ENCODE data around the gene ADAMTS9.

DNA sequence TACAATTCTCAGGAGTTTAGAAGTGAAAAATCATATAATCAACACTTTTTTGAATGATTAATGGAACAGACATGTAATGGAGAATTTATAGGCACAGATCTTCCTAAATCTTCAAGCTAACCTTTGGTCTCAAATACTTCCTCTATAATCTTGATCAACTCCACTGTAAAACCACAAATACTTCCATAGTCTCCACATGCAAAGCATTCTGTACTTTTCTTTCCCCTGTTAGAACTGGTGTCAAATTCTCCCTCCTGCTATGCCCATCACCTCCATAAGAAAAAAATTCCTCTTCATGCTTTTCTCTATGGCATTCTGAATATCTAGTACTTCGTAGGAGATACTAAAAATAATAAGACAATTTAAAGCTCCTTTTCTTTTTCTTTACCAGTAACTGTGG is 214.3 kb downstream of the ADAMTS9 start:
- TF ChIP-seq POLR2A (IDR thresholded peaks at IDR 0.05) (no peak), POLR2AphosphoS5 (IDR thresholded peaks at IDR 0.05) (no peak)
- TF ChIP-seq, protein P1, sequence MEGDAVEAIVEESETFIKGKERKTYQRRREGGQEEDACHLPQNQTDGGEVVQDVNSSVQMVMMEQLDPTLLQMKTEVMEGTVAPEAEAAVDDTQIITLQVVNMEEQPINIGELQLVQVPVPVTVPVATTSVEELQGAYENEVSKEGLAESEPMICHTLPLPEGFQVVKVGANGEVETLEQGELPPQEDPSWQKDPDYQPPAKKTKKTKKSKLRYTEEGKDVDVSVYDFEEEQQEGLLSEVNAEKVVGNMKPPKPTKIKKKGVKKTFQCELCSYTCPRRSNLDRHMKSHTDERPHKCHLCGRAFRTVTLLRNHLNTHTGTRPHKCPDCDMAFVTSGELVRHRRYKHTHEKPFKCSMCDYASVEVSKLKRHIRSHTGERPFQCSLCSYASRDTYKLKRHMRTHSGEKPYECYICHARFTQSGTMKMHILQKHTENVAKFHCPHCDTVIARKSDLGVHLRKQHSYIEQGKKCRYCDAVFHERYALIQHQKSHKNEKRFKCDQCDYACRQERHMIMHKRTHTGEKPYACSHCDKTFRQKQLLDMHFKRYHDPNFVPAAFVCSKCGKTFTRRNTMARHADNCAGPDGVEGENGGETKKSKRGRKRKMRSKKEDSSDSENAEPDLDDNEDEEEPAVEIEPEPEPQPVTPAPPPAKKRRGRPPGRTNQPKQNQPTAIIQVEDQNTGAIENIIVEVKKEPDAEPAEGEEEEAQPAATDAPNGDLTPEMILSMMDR (IDR thresholded peaks at IDR 0.05) = no peak
